HG03442 (cell line): Measurements from ENCODE around the gene KRR1.
A peak's percentile ranks its signal among the peaks of the same experiment; 100 is the strongest.

ENCODE experiments used
- ATAC-seq: cut with Tn5 transposase; IDR thresholded peaks from one replicate; pipeline ENCODE4 v1.9.1; 2021; ENCODE audit warnings: mild to moderate bottlenecking, moderate library complexity; ENCODE audit not compliant: unreplicated experiment

KRR1 gene

DNA sequence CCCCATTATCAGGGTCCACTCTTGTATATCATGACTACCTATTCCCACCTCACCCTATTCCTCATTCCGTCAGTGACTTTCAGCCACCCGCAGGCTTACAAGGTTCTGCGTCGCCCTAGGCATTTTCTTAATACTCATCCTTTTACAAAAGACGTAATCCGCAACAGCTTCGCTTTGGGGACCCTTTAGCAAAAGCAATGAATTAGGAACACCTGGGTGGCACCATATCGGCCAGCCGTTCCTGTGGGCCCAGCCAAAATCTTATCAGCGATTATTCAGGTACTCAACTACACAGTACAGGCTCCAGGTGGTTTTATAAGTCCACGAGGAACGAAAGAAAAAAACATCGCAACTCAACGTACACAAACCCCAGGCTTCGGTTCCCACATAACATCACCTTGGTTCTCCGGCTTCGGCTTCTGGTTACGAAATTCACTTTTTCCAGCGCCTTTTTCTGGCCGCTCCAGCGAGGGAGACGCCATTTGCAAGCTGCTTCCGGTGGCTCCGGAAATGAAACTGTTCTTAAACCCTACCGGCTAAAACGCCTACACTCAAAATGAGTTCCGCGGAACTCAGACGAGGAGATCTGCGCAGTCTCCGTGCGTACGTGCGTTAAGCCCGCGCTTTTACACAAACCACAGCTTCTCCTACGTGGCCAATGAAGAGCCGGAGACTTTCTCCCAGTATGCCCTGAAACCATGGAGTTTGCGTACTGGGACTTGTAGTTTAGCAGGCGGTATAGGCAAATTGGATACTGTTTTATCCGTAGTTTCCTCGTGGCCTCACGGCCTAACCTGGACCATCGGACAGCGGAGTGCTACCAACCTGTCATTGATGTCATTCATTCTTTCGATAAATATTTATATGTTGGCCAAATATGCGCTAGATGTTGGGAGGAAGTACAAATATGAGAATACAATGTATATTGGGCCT is at the start of gene KRR1:
TSS of gene KRR1 (minus strand) at position 494 of the 933 bp plus-strand sequence. CDS start at position 482, 12 bp downstream.
- peak; percentile 94 for ATAC-seq

DNA sequence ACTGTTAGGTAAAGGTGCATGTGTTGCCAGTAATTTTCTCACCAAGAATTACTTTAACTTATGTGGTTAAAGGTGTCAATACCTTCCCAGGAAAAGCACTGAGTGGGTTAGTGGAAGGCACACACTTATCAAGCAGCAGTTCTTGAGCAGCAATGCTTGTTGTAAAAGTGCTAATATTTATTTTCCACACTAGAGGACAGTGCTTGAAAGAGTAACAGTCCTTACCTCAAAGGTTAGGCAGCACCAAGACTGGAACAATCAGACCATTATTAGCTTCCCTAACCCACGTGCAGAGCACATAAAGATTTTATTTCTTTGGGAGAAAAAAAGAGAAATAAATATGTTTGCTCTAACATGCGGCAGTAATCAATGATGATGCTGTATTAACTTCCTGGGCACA is 48.8 kb upstream of the KRR1 start:
- ATAC-seq, result no peak

DNA sequence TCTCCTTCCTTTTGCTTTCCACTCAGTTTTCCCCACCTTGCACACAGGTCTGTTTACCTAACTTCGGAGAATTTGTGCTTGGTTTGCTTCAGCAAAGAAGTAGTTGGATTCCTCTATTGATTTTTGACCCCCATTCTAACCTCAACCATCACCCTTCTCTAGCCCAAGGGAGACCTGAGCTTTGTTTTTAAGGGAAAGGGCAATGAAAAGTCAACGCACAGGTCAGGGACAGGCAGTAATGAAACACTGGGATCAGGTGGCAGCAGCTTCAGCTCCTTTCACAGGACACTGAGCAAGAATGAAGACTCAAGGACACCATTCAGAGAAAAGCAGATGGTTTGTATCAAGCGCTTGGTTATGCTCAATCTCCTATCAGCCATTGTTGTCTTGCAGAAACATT is 46.9 kb upstream of the KRR1 start:
- ATAC-seq, result no peak

DNA sequence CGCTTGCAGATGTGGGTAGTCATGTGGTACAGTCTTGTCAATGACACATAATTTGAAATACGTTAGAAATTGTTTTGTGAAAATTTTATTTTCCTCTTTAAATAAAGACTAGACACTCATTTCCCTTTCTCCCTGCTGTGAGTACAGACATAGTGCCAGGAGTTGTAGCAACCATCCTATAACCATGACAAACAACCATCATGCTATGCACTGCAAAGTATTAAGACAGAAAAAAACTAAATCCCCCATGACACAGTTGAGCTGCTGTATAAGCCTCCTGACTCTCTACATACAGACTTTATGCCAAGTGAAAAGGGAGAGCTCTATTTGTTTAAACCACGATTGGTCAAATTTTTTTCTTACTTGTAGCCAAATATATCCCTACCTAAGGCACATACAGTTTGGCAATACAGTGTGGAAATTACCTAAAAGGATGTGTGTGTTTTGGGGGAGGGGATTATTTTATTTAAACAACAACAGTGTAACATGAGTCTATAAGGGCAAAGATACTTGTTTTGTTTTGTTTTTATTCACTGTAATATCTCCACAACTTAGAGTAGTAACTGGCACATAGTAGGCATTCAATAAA is 45.0 kb upstream of the KRR1 start:
- ATAC-seq, result no peak

DNA sequence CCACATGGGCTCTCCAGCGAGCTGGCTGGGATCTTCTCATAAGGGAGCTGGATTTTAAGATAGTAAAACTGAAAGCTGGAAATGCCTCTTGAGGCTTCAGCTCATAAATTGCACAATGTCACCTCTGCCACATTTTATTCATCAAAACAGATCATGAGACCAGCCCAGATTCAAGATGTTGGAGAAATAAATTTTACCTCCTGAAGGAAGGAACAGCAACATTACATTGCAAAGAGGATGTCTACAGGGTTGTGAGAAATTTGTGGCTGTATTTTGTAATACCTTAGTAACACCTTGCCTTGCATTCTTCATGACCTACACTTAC is 43.1 kb upstream of the KRR1 start:
- ATAC-seq, result no peak

DNA sequence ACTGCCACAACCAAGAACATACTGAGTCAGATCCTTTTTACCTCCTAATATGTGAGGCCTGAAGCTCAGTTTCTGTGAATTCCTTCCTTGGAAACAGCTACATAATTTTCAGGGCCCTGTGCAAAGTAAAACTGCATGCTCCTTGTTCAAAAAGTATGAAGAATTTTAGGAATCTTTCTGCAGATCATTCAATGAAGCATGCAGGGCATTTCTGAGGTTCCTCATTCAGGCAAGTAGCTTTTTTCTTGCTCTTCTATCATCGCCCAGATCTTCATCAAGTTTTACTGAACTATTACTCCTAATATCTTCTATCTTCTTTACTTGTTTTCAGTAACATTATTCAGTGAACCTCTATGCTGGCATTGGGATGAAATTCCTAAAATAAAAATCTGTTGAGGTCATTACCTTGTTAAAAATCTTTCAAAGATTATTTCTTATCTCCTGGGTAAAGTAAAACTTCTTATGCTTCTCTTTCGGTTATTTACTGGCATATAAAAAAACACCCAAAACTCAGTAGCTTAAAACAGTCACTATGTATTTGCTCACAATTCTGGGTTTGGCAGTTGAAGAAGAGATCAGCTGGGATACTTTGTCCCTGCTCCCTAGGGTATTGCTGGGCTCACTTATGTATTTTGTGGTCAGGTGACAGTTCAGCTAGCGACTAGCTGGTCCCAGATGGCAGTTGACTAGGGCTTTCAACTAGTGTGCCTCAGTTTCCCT is 42.6 kb upstream of the KRR1 start:
- ATAC-seq, result no peak

DNA sequence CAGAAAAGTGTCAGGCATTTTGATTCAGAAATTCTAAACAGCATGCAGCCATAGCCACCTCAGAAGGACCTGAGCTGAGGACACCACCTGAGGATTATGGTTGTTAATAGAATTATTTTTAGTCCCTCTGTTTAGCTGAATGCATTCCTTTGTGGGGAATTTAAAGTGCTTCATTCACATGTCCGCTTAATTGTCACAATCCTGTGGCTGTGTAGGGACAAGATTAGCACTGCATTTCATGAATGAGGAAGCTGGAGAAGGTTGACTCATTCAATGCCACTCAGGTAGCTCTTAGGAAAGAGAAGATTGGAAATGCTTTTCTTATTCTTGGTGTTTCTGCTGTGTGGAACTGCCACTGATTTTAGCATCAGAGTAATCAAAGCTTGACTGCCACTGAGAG is 42.0 kb upstream of the KRR1 start:
- ATAC-seq, result no peak

DNA sequence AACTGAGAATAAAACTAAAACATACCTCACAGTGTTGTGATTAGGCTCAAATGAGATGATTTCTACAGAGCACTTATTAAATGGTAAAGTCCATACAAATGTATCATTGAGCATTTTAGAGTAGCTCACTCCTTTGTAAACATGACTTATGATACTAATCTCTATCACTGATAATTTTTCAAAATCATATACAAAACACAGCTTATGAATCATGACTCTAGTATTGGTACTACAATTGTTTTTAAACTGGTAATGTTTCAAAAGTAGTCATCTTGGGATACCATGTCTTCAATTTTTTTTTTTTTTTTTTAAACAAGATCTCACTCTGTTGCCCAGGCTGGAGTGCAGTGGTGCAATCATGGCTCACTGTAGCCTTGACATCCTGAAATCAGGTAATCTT is 40.1 kb upstream of the KRR1 start:
- no peak for ATAC-seq

DNA sequence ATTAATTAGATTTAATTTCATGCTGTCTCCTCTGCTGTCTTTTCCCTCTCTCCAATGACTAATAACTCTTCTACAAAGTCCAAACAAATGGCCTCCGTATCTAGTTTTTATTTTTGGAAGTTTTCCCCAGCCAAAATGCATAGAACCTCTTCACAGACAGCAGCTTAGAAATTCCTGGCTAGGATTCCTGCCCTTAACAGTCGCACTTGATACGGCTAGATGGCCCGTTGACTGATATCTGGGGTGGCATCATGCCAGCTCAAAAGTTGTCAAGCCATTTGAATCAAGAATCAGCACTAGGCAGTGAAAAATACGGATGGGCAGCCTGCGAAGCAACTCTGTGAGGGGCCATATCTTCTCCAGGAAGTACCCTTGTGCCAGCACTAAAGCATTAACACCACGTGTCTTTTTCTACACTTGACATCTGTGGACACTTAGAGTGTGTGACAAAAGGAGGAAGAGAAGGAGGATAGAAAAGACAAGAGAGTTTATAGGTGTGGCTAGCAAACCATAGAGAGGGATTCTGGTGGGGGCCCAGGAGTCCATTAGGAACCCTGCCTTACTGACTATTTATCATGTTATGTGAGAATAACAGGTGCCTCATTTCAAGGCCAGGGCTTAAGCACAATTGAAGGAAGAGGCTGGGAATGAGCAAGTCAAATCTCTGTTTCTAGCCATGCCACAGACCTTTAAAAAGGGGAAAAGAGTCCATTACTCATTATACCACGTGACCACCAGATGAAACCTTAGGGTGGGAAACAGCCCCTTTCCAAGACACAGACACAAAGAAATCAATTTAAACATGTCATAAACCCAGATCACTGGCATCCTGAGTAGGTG is 39.2 kb upstream of the KRR1 start:
- no peak for ATAC-seq

DNA sequence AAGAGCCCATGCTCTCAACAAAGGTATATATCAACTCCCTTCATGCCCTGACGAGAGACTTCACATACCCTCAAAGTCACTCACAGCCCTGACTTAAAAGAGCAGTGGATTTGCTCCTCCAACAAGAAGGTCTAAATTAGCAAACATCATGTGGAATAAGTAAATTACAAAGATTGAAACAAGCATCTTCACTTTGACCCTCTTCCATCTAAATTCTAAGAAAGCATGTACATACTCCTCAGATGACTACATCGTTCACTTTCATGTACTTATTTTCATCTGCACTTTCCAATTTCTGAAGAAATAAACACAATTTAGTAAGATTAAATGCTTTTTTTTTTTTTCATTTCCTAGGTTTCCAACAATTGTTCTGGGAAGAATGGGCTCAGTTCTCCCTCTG is 38.6 kb upstream of the KRR1 start:
- no peak for ATAC-seq

DNA sequence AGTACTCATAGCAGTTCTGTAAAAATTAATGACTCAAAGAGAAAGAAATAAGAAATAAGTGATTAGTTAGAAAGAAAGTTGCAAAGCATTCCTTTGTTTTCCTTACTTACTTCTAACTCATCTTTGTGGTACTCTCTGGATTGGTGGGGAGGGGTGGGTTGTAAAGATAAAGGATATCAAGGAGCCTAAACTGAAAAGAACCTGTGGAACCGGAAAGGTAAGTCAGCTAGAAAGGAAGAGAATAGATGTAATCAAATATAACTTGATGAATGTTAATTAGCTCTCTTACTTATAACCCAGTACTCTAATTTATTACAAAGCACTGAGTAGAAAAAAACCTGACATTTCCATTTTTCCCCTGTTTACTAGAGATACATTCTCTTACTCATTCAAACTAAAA is 37.5 kb upstream of the KRR1 start:
- ATAC-seq, result no peak

DNA sequence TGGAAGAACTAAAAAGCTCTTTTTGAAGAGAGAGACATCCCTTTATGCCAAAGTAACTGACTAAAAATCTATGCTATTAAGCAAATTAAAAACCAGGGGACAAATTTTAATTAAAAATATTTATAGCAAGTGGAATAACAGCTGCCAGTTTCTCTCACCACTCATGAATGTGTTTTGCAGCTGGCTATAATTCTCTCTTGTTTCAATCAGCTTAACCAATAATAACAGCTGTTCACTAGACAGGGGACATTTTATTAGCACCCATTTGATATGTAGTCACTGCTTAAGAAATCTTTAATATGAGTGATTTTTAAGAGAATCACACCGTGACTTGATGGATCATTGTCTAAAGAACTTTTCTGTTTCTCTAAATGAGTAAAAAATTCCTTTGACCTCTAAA is 34.2 kb upstream of the KRR1 start:
- no peak for ATAC-seq

DNA sequence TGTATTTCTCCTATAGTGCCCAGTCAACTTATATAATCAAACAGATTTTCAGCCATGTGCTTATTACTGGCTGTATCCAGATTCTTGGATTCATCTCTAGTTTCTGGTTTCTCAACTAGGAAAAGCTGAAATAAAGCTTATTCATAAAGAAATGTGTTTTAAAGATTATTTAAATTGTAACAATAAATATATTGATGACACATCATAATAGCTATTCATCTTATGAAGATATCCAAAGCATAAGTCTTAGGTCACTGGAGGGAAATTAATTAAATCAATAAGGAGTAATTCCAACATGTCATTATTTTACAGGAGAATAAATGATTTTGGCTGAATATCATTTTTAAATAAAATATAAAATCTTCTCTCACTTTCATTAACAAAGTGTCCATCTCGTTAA is 32.1 kb upstream of the KRR1 start:
- ATAC-seq, result no peak

DNA sequence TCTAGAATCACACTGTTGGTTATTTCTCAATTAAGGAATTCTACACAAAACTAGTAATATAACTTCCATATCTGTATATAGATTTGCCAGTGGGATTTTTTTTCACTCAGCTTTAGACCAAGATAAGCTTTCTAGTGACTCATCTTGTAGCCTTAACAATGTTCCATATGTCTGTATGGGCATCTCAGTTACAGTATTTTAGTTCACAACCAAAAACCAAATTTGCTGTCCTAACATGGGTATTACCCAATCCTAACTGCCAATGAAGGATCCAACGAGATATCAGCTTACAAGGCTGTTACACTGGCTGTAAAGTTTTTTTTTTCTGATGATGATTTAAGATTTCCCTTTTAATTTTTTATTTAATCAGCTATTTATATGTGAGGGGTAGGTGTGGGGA is 31.5 kb upstream of the KRR1 start:
- ATAC-seq, result no peak

DNA sequence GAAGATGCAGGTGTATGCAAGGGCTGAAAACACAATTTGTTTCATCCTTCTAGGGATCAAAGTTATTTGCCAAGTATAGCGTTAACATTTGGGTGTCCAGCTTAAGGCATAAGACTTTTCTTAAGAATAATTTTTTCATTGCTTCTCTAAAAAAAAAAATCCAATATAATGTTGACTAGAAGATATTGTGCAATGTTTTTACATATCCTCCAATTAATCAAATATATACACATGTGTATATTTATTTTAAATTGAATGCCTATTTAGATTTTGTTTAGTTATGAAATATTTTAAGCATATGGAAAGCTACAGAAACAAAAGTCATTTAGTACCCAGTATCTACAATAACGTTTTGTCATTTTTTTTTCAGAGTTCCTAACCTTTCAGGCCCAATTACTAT is 28.5 kb upstream of the KRR1 start:
- ATAC-seq, result no peak

DNA sequence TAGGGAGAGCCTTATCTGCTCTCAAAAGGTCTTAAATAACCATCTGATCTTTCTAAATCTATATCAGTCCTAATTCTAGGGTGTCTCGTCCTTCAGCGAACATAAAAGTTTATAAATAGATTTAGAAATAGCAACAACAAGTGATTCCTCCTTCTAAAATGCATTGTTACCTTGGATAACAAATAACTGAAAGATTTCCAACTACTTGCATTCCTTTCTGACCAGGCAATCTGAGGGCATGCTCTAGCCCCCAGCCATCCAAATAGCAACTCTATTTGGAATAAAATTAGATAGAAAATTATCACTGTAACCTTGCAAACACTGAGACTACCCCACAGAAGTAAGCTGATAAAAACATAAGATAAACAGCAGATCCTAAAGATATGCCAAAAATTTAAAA is 21.8 kb upstream of the KRR1 start:
- ATAC-seq, result no peak

DNA sequence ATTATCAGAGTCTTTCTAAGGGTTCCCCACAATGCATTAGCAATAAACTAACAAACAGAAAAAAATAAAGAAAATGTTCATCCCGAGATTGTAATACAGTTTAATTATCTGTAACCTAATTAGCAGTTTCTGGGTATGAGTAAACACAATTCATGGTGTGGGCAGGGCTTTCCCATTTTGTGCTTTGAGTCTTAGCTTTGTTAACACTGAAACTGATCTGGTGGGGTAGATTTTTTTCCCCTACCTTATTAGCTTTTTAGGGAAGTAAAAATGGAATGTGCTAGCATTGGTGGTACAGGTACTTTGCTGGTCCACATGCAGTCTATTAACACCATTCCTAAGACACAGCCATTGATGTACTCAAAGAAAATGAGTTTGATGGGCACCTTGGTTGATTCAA is 18.4 kb upstream of the KRR1 start:
- ATAC-seq, result no peak

DNA sequence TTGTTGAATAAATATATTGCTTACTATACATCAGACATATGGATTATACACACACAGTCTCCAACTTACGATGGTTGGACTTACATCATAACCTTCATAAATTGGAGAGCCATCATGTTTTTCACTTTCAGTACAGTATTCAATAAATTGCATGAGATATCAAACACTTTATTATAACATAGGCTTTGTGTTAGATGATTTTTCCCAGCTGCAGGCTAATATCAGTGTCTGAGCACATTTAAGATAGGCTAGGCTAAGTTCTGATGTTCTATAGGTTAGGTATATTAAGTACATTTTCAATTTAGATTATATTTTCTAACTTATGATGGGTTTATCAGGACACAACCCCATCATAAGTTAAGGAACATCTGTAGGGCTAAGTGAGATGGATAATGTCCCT is 17.9 kb upstream of the KRR1 start:
- ATAC-seq, result no peak

DNA sequence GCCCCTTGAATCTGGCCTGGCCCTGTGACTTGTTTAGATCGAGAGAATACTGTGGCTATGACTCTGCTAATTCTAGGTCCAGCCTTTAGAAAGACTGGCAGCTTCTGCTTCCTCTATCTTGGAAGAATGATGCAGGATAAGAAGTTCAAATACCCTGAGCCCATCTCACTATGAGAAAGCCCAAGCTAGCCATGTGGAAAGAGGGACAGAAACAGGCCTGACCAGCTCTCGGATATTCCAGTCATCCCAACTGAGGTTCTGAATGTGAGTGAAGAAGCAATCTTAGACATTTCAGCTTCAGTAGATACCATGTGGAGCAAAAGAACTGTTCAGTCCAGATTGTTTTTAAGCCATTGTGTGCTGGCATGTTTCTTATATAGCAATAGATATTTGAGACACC is 17.3 kb upstream of the KRR1 start:
- no peak for ATAC-seq

DNA sequence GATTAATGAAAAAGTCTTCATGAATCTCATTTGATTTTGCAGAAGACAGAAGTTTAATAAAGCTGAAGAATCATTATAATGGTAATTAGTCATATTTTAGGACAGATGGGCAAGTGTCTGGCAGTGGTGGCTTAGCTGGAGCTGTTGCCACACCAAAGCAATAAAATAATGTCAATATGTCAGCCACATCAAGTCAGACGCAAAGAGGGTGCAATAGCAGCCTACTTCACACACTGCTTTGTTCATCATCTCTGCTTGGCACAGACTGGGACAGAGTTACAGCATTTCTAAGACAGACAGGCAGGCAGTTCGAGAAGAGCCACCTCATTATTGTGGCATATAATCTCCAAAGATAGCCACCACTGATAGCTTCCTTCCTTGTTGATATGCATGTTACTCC is 16.9 kb upstream of the KRR1 start:
- ATAC-seq, result no peak
